Upper lobe of left lung (tissue), 4 donors: ENCODE measurements around the gene EYS.

Experiments
- POLR2AphosphoS5 ChIP-seq, 2 donors: sonication (generic); formaldehyde crosslinking; IDR thresholded peaks; one replicate each; pipeline ENCODE4 v1.5.1; 2017; ENCODE audit warnings: antibody characterized with exemption in 2 of 2
- TF ChIP-seq, protein P1 (sequence below), 6 experiments: fragments of 450-650 bp in 4 of 6; fragments of 200-600 bp in 2 of 6; sonication (generic) in 2 of 6; IDR thresholded peaks; one replicate each; pipeline ENCODE4 v1.5.1; 2016 to 2019; ENCODE audit warnings: antibody characterized with exemption in 6 of 6

DNA sequence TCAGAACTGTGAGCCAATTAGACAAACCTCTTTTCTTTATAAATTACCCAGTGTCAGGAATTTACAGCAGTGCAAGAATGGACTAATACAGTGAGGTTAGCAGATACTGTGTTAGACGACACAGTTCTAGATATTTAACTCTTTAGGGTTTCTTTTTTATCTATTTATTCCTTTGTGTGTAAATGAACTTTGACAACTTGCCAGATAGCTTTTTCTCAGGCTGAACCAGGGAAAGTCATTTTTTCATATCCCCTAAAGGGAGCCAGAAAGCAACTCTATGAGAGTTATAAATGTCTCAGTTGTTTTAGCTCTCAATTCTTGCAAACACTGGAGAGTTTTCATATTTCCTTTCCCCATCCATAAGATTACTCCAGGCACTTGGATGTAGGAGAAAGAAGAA, 1794.1 kb downstream of the EYS start:
- TF ChIP-seq, protein P1, sequence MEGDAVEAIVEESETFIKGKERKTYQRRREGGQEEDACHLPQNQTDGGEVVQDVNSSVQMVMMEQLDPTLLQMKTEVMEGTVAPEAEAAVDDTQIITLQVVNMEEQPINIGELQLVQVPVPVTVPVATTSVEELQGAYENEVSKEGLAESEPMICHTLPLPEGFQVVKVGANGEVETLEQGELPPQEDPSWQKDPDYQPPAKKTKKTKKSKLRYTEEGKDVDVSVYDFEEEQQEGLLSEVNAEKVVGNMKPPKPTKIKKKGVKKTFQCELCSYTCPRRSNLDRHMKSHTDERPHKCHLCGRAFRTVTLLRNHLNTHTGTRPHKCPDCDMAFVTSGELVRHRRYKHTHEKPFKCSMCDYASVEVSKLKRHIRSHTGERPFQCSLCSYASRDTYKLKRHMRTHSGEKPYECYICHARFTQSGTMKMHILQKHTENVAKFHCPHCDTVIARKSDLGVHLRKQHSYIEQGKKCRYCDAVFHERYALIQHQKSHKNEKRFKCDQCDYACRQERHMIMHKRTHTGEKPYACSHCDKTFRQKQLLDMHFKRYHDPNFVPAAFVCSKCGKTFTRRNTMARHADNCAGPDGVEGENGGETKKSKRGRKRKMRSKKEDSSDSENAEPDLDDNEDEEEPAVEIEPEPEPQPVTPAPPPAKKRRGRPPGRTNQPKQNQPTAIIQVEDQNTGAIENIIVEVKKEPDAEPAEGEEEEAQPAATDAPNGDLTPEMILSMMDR (IDR thresholded peaks at IDR 0.05) = no peak
- no peak for TF ChIP-seq POLR2AphosphoS5 (IDR thresholded peaks at IDR 0.05)
